NCI-H128 (cell line): ENCODE results near the gene ZNF214.

Experiments used
- DNase-seq: peaks from one replicate; lab custom pipeline; 2025; ENCODE audit not compliant: unreplicated experiment; lab: John Stamatoyannopoulos, UW

The ZNF214 gene

DNA sequence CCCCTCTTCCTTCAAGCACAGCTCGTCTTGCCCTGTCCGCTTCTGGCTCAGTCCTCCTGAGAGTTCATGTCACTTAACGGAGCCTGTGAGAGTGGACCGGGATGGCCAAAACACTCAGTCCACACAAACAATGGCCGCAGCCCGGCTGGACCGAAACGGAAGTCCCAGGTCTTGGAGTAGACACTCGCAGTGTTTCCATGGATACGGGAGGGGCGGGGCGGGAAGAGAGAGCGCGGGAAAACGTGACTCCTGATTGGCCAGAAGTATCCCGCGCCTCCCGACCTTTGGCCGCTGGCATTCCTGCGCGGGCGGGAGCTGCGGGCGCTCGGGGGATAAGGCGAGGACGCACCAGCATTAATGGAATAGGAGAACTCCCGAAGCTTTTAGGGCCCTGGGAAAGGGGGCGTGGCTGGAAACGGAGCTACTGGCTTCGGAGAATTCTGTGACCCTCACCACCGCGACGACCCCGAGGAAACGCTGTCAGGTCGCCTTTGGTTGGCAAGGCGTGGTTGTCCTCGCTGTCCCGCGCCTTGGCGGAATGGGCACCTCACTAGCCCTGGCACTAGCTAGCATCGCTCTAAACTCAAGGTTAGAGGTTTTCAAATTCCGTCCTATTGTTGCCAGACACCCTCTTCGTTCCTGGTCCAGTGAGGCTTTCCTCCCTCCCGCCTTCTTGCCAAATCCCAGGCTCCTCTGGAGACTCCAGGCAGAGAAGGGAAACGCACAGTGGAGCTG, at the start of gene ZNF214, which contains the start of gene NLRP14:
ZNF214 (minus strand) TSS at position 164 of the 735 bp plus-strand sequence. CDS start 17,511 bp downstream, outside the sequence.
NLRP14 (plus strand) TSS at position 297 of the 735 bp plus-strand sequence. CDS start 18,108 bp downstream, outside the sequence.
- no peak for DNase-seq

- no peak for DNase-seq
Measured at GRCh38 chr11:7062534-7062933, 42.4 kb upstream of the ZNF214 start.

DNA sequence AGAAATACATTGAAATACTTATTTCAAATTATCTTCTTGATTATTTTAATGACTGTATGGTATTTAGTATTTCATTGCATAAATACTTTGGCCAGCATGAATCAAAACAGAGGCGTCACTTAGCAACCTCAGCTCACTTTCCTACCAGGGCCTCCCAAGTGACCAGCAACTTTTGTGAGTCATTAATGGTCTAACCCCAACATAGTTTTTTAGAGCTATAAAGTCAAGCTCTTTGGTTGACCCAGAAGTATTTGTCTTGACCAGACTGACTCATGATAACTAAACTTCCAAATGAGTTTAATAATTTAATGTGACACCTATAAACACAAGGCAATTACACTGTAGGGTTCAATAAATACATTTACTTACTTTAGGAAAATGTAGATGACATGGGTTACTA, 40.7 kb upstream of the ZNF214 start:
- no peak for DNase-seq

- DNase-seq, result no peak
Measured at GRCh38 chr11:7057641-7058040, 37.5 kb upstream of the ZNF214 start.

DNA sequence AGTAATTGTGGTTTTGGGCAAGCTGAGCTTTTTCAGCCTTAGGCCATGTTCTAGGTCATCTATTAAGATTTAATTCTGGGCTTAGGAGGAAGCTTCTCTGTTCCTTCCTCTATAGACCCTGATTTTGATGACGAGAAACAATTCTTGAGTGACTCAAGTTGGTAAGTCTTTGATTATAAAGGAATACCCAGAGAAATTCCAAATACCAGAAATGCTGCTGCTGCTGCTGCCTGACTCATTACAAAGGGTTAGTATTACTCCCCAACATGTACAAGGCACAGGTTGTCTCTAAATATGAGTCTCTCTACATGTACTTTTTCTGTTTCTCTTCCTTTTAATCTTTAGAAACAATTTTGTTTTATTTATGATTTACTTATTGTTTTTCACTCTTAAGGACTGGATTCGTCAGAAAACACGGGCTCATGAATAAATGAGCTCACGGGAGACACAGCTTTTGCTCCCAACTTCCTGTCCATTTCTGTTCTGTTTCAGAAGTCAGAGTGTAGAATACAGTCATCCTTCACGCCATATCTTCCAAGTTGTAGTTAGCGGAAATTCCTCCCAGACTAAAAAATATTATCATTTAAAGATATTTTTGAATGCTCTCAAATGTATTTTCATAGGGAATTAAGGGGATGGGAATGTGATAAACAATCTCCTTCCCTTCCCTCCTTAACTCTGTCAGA, 36.8 kb upstream of the ZNF214 start:
- no peak for DNase-seq

DNA sequence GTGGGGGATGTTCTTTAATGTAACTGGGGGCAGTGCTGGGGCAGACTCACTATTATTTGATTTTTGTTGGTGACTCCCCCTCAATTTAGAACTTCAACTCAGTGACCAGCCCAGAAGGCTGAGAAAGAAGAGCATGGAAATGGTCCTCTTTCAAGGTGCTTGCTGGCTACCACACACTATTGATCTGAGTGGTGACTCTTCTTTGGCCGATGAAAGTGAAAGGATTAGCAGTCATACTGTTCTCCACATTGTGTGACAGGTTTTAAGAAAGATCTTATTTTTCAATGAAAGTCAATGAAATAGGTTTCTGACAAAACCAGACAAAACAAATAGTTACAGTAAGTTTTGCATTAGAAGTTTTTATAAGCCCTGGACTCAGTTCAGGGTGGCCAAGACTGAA, 30.0 kb upstream of the ZNF214 start:
- DNase-seq, result no peak

GRCh38 chr11:7046474-7047175, 26.5 kb upstream of the ZNF214 start:
- DNase-seq, result no peak

GRCh38 chr11:7034019-7034418, 13.9 kb upstream of the ZNF214 start:
- DNase-seq, result no peak

GRCh38 chr11:7032692-7033091, 12.5 kb upstream of the ZNF214 start:
- DNase-seq, result no peak

DNA sequence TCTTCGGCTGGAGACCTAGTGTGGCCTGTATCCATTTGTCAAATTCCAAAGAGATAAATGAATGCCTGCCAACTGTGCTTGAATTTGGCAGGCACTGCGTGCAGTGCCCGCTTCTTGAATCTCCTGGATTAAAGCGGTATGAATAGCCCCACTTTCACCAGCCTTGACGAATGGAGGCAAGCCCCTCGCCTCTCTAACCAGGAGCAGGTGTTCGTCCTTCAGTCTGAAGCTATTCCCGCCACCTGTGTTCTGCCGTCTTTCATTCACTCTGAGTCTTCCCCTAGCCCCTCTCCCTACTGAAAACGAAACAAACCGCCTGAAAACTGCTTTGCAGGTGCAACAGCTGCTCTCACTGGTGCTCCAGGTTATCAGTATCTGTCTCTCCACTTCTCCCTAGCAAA, 11.3 kb upstream of the ZNF214 start:
- no peak for DNase-seq

GRCh38 chr11:7030836-7031235, 10.7 kb upstream of the ZNF214 start:
- no peak for DNase-seq

DNA sequence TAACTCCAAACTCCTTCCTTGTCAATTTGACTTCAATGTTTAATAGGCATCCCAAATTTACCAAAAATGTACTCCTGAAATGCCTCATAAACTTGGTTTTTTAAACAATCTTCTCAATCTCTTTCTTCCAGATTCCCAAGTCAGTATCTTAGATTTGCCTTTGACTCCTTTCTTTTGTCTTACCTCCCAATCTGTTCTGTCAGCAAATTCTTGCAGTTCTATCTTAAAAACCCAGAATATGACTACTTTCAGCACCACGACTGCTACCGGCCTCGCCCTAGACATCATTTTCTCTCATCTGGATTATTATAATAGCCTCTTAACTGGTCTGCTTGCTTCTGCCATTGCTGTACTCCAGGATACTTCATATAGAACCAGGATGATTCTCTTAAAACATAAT, 8.0 kb upstream of the ZNF214 start:
- no peak for DNase-seq

DNA sequence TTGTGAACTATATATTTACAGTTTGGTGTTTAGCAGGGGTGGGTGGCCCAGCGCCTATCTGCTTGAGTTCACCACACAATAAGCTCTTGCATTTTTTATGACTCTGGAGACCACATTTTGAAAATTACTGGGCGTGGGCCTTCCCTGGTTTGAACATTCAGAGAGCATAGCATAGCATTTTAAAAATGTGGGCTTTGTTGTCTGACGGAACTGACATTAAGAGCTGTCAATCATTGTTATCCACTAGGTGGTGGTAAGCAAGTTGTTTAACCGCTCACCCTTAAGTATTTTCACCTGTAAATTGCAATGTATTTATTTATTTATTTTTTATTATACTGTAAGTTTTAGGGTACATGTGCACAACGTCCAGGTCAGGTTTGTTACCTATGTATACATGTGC, 1.2 kb upstream of the ZNF214 start:
- DNase-seq, result no peak

DNA sequence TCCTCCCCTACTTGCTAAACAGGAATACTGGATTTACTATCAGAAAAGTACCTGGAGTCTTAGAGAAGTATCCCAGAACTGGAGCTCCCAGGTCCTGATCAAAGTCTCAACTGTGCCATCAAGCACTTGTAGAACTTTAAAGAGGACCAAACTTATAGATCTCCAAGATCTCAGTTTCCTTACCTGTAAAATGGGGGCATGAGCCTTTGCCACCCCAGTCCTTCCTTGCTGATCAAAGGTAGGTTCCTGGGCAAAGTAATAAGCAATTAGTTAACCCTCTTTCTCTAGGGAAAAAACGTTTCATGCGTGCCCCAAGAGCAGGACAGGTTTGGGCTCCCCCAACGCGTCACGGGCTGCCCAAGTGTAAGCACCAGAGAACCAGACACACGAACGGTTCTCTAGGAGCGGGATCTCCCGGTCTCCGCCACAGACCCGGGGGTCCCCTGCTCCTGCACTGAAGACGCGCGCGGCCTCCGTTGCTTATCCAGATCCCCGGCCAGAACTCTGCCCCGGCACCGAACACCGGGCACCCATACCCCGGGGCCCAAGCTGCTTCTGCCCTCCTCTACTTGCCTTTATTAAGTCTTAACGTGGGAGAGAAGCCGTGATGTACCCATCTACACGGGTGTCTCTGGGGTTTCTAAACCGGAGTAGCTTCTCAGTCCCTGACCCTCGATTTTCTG, 505 bp downstream of the ZNF214 start:
- DNase-seq, result no peak

- DNase-seq, result no peak
Measured at GRCh38 chr11:7016011-7016410, 4.1 kb downstream of the ZNF214 start.

GRCh38 chr11:7014118-7014517, 6.0 kb downstream of the ZNF214 start:
- DNase-seq, result no peak

DNA sequence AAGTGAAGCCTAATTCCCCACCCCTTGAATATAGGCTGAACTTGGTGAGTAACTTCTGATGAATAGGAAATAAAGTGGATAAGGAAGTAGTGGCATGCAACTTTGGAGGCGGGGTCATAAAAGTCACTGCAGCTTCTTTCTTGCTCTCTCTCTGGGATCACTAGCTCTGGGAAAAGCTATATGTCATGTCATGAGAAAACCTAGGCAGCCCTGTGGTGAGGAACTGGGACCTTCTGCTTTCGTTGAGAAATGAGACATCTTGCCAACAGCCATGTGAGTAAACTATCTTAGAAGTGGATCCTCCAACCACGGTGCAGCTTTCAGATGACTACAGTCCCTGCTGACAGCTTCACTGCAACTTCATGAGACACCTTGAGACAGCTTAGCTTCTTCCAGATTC, 15.7 kb downstream of the ZNF214 start:
- no peak for DNase-seq

GRCh38 chr11:6995703-6996102, 24.4 kb downstream of the ZNF214 start:
- no peak for DNase-seq

DNA sequence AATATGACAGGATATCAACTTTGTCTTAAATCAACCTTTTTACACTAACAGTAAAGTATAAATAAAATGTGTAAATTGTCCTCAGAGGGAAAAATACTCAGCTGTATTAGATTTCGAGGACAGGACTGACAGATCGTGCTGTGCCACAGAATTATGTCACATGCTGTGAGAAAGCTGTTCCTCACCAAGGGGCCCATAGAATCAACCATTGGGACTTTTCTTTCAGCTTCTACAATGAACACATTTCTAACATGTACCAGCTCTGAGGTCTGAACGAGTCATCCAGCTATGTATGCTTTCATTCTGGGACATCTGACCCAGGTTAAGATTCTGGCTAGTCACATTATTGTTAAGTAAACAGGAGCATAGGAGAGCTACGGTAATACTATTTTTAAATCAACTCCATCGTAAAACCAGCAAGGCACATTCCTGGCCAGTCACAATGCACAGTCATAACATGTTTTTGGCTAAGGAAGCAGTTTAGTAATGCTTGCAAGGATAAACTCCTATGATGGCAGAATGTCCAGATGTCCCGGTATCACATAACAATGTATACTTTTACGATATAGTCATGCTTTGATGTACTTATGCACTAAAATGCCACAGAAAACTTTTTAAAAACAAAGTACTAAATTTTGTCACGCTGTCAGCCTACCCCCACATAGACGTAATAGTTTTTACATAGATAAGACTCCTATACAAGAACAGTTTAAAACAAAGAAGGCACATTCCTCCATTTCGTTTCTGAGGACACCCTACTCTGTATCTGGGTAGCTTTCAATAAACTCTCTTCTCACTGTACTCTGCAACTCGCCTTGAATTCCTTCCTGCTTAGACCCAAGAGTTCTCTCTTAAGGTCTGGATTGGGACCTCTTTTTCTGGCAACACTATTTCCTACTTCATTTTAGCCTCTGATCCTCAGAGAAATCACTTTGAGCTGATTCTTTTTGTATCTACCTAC, 27.4 kb downstream of the ZNF214 start:
- DNase-seq, result no peak

- no peak for DNase-seq
Measured at GRCh38 chr11:6992026-6992425, 28.1 kb downstream of the ZNF214 start.
